Measurements from ENCODE around the gene RNFT2. TPM values are rescaled to one million over a fixed set of nuclear protein-coding genes. Genes with fewer than 3 reads are reported as not detected.

RNFT2 gene
- total RNA-seq, 1 experiment from 2014 or later = 21.1 TPM

GRCh38 chr12:116744766-116745165 lies 6.7 kb downstream of the RNFT2 start:
- ChIA-PET POLR2A (ENCODE audit: unreplicated experiment) (interaction anchor here (0.7 kb wide), 1 partner anchor 189 kb away, joined by 3 read pairs; no protein-coding TSS in a partner anchor), CTCF (no interaction called here)
- Histone ChIP-seq H3K9me3 (ENCODE audit: insufficient read depth, low read depth) (no peaks in the 10 kb centered on the region), H3K27me3 (ENCODE audit: insufficient read depth, low read depth) (no peaks in the 10 kb centered on the region), H3F3A (ENCODE audit: insufficient read depth, low read depth) (no peaks in the 10 kb centered on the region), H3K27ac (no peak overlapping the region), H4K20me1 (ENCODE audit: insufficient read depth) (no peaks in the 10 kb centered on the region), H3K4me3 (no peak overlapping the region), H3K4me2 (no peak overlapping the region), H3K79me2 (ENCODE audit: low read depth) (no peaks in the 10 kb centered on the region), H3K4me1 (replicated peaks; ENCODE audit: insufficient read depth) (no peaks in the 10 kb centered on the region), H3K9me2 (ENCODE audit: insufficient read depth) (no peaks in the 10 kb centered on the region), H3K36me3 (ENCODE audit: low read depth) (no peaks in the 10 kb centered on the region), H2AFZ (no peak overlapping the region)
- DNase-seq = no peak
- intact Hi-C loops (cut with micrococcal nuclease; ENCODE audit: unreplicated experiment) = no loop called here
- no TSS peak for BruUV-seq (replicated peaks)
- TF ChIP-seq, protein P1, sequence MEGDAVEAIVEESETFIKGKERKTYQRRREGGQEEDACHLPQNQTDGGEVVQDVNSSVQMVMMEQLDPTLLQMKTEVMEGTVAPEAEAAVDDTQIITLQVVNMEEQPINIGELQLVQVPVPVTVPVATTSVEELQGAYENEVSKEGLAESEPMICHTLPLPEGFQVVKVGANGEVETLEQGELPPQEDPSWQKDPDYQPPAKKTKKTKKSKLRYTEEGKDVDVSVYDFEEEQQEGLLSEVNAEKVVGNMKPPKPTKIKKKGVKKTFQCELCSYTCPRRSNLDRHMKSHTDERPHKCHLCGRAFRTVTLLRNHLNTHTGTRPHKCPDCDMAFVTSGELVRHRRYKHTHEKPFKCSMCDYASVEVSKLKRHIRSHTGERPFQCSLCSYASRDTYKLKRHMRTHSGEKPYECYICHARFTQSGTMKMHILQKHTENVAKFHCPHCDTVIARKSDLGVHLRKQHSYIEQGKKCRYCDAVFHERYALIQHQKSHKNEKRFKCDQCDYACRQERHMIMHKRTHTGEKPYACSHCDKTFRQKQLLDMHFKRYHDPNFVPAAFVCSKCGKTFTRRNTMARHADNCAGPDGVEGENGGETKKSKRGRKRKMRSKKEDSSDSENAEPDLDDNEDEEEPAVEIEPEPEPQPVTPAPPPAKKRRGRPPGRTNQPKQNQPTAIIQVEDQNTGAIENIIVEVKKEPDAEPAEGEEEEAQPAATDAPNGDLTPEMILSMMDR (conservative IDR thresholded peaks at IDR 0.05) = no peak
- no peak for TF ChIP-seq EZH2 (IDR thresholded peaks at IDR 0.05; ENCODE audit: low read depth)

DNA sequence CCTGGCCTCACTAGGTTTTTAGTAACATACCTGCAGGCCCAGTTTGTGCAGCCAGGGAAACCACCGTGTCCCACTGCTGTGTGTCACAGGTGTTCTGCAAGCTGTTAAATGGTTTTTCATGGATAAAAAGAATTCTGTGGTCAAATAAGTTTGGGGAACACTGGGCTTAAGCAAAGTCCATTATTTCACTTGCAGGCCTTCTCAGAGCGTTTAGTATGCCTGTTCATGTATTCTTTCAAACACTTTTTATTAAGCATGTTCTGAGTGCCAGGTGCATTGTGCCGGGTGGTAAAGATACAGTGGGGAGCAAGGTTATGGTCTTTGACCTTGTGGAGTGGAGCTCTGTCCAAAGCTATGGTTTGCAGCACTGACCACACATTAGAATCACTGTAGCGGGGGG lies 7.4 kb downstream of the RNFT2 start:
- Histone ChIP-seq H4K20me1 (ENCODE audit: insufficient read depth) (no peaks in the 10 kb centered on the region), H2AFZ (no peak overlapping the region), H3K27me3 (ENCODE audit: insufficient read depth, low read depth) (no peaks in the 10 kb centered on the region), H3K4me1 (replicated peaks; ENCODE audit: insufficient read depth) (no peaks in the 10 kb centered on the region), H3K4me2 (no peak overlapping the region), H3K36me3 (ENCODE audit: low read depth) (no peaks in the 10 kb centered on the region), H3F3A (ENCODE audit: insufficient read depth, low read depth) (no peaks in the 10 kb centered on the region), H3K9me2 (ENCODE audit: insufficient read depth) (no peaks in the 10 kb centered on the region), H3K27ac (no peak overlapping the region), H3K4me3 (no peak overlapping the region), H3K9me3 (ENCODE audit: insufficient read depth, low read depth) (no peaks in the 10 kb centered on the region), H3K79me2 (ENCODE audit: low read depth) (no peaks in the 10 kb centered on the region)
- intact Hi-C loops (cut with micrococcal nuclease; ENCODE audit: unreplicated experiment) = no loop called here
- DNase-seq = no peak
- ChIA-PET POLR2A (ENCODE audit: unreplicated experiment) (no interaction called here), CTCF (no interaction called here)
- no TSS peak for BruUV-seq (replicated peaks)
- TF ChIP-seq EZH2 (IDR thresholded peaks at IDR 0.05; ENCODE audit: low read depth) = no peak
- TF ChIP-seq, protein P1 (conservative IDR thresholded peaks at IDR 0.05) = no peak

DNA sequence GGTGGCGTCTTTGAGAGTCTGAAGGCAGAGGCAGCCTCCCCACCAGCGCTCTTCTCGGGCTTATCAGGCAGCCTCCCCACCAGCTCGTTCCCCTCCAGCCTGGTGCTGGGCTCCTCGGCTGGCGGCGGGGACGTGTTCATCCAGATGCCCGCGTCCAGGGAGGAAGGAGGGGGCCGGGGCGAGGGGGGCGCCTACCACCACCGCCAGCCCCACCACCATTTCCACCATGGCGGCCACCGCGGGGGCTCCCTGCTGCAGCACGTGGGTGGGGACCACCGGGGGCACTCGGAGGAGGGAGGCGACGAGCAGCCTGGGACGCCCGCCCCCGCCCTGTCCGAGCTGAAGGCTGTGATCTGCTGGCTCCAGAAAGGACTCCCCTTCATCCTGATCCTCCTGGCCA lies 11.8 kb downstream of the RNFT2 start:
- Histone ChIP-seq H3K27me3 (ENCODE audit: insufficient read depth, low read depth) (no peaks in the 10 kb centered on the region), H3K4me1 (replicated peaks; ENCODE audit: insufficient read depth) (no peaks in the 10 kb centered on the region), H3K79me2 (ENCODE audit: low read depth) (no peaks in the 10 kb centered on the region), H3K4me3 (no peak overlapping the region), H3K36me3 (ENCODE audit: low read depth) (no peaks in the 10 kb centered on the region), H3K9me3 (ENCODE audit: insufficient read depth, low read depth) (no peaks in the 10 kb centered on the region), H3F3A (ENCODE audit: insufficient read depth, low read depth) (no peaks in the 10 kb centered on the region), H3K9me2 (ENCODE audit: insufficient read depth) (no peaks in the 10 kb centered on the region), H3K4me2 (no peak overlapping the region), H2AFZ (no peak overlapping the region), H4K20me1 (ENCODE audit: insufficient read depth) (no peaks in the 10 kb centered on the region), H3K27ac (no peak overlapping the region)
- TF ChIP-seq EZH2 (IDR thresholded peaks at IDR 0.05; ENCODE audit: low read depth) = no peak
- TF ChIP-seq, protein P1 (conservative IDR thresholded peaks at IDR 0.05) = no peak
- intact Hi-C loops (cut with micrococcal nuclease; ENCODE audit: unreplicated experiment) = no loop called here
- no peak for DNase-seq
- ChIA-PET POLR2A (ENCODE audit: unreplicated experiment) (no interaction called here), CTCF (no interaction called here)
- no TSS peak for BruUV-seq (replicated peaks)
